ENCODE results near the gene TIMM17A. TPM values are rescaled to one million over a fixed set of nuclear protein-coding genes. Genes with fewer than 3 reads are reported as not detected.
A peak's percentile ranks its signal among the peaks of the same experiment; 100 is the strongest.

The TIMM17A gene
- total RNA-seq, 1 experiment from 2014 or later: 108 TPM

DNA sequence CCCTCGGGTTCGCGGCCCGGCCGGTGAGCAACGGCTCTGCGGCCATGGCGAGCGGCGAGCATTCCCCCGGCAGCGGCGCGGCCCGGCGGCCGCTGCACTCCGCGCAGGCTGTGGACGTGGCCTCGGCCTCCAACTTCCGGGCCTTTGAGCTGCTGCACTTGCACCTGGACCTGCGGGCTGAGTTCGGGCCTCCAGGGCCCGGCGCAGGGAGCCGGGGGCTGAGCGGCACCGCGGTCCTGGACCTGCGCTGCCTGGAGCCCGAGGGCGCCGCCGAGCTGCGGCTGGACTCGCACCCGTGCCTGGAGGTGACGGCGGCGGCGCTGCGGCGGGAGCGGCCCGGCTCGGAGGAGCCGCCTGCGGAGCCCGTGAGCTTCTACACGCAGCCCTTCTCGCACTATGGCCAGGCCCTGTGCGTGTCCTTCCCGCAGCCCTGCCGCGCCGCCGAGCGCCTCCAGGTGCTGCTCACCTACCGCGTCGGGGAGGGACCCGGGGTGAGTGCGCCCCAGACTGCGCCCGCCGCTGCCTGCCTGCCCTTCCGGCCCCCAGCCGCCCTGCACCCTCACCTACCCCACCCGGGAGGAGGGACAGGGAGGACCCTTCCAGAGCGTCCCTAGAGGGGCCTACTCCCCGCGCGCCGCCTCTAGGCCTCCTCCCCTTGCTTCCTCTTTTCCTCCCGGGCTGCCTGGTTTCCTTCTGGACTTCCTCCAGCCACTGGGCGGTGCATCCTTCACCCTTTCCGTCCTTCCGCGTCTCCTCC lies 27.5 kb downstream of the TIMM17A start, which contains the start of gene RNPEP:
TSS of gene RNPEP (plus strand) at position 26 of the 757 bp plus-strand sequence. CDS start at position 45, 19 bp downstream.
- no peaks in the 10 kb centered on the region for H3K27me3 ChIP-seq (replicated peaks)
- H3K4me1 ChIP-seq (replicated peaks): peaks cover 13% of the 10 kb centered on the region
- H3K4me3 ChIP-seq: peak within 1 kb of the TSS; percentile 99
- peak within 1 kb of the TSS; percentile 73 for H3K27ac ChIP-seq
- peaks cover 27% of the 10 kb centered on the region for H3K36me3 ChIP-seq
- H3K9me3 ChIP-seq (replicated peaks): no peaks in the 10 kb centered on the region
- peak; percentile 79 to 81 for DNase-seq (ENCODE audit: low read depth in 1 of 2, low spot score in 2 of 2)

DNA sequence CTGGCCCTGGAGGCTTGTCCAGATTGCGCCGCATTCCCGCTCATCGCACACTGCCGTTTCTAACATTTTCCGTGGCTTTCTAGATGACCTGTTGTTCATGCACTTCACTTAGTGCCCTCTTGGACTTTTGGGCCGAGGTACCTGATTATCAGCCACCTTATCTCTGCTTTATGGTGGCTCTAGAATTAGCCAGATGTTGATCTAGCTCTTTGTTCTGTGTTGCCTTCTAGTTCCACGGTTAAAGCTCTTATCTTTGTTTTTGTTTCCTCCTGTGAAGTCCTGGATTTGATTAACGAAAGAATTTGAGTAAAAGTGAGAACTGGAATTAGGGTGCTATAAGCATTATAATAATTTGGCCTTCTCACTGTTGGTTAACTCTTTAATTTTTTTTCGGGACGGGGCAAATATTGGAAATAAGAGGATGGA lies 28.1 kb downstream of the TIMM17A start:
- Histone ChIP-seq H3K9me3 (replicated peaks) (no peaks in the 10 kb centered on the region), H3K27ac (peak overlapping the region; percentile 73), H3K4me3 (peak overlapping the region; percentile 99), H3K4me1 (replicated peaks) (peaks cover 13% of the 10 kb centered on the region), H3K36me3 (peaks cover 27% of the 10 kb centered on the region), H3K27me3 (replicated peaks) (no peaks in the 10 kb centered on the region)
- DNase-seq (ENCODE audit: low read depth in 1 of 2, low spot score in 2 of 2): no peak

DNA sequence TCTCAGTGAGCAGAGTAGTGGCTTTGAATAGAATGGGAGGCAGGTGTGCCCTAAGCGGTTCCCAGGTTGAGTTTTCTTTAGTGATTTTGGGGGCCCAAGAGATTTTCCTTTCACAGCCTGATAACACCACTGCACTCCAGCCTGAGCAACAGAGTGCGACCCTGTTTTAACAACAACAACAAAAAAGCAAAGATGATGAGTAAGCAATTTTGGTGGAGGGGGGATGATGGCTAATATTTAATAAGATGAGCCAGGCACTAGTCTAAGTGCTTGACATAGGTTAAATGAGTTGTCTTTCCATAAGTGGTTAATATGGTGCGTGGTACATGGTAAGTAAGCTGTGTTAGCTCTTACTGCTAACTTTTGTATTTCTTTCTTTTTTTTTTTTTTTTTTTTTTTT lies 29.1 kb downstream of the TIMM17A start:
- Histone ChIP-seq H3K4me3 (no peak overlapping the region), H3K4me1 (replicated peaks) (peaks cover 13% of the 10 kb centered on the region), H3K36me3 (peaks cover 37% of the 10 kb centered on the region), H3K9me3 (replicated peaks) (no peaks in the 10 kb centered on the region), H3K27me3 (replicated peaks) (no peaks in the 10 kb centered on the region), H3K27ac (no peak overlapping the region)
- DNase-seq (ENCODE audit: low read depth in 1 of 2, low spot score in 2 of 2): no peak

DNA sequence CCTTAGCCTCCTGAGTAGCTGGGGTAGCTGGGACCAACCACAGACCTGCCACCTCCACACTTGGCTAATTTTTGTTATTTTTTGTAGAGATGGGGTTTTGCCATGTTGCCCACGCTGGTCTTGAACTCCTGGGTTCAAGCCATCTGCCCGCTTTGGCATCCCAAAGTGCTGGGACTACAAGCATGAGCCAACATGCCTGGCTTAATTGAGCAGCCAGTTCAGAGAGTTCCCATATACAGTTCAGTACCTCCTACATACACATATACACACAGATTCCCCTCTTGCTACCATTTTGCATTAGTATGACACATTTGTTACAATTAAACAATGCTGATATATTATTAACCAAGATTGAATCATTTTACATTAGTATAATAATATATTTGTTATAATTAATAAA lies 30.1 kb downstream of the TIMM17A start:
- H3K4me3 ChIP-seq: no peak overlapping the region
- peaks cover 46% of the 10 kb centered on the region for H3K36me3 ChIP-seq
- no peak overlapping the region for H3K27ac ChIP-seq
- H3K4me1 ChIP-seq (replicated peaks): peaks cover 13% of the 10 kb centered on the region
- no peak for DNase-seq (ENCODE audit: low read depth in 1 of 2, low spot score in 2 of 2)
- no peaks in the 10 kb centered on the region for H3K27me3 ChIP-seq (replicated peaks)
- H3K9me3 ChIP-seq (replicated peaks): no peaks in the 10 kb centered on the region

DNA sequence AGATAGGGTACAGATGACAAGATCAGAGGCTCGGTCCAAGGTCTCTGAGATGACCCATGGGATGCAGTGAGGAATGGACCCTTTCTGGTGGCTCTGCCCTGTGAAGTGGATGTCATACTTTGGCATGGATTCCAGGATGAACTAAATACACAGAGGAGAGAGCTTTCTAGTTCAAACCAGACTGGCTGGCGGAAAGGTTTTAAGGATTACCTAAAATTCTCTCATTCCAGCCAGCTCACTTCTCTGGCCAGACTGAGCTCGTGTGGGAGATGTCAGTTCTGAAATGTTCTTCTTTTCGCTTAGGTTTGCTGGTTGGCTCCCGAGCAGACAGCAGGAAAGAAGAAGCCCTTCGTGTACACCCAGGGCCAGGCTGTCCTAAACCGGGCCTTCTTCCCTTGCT lies 33.3 kb downstream of the TIMM17A start:
- H3K27me3 ChIP-seq (replicated peaks): no peaks in the 10 kb centered on the region
- no peak for DNase-seq (ENCODE audit: low read depth in 1 of 2, low spot score in 2 of 2)
- H3K9me3 ChIP-seq (replicated peaks): no peaks in the 10 kb centered on the region
- H3K4me3 ChIP-seq: no peak overlapping the region
- no peak overlapping the region for H3K27ac ChIP-seq
- peaks cover 5% of the 10 kb centered on the region for H3K4me1 ChIP-seq (replicated peaks)
- H3K36me3 ChIP-seq: peaks cover 65% of the 10 kb centered on the region

DNA sequence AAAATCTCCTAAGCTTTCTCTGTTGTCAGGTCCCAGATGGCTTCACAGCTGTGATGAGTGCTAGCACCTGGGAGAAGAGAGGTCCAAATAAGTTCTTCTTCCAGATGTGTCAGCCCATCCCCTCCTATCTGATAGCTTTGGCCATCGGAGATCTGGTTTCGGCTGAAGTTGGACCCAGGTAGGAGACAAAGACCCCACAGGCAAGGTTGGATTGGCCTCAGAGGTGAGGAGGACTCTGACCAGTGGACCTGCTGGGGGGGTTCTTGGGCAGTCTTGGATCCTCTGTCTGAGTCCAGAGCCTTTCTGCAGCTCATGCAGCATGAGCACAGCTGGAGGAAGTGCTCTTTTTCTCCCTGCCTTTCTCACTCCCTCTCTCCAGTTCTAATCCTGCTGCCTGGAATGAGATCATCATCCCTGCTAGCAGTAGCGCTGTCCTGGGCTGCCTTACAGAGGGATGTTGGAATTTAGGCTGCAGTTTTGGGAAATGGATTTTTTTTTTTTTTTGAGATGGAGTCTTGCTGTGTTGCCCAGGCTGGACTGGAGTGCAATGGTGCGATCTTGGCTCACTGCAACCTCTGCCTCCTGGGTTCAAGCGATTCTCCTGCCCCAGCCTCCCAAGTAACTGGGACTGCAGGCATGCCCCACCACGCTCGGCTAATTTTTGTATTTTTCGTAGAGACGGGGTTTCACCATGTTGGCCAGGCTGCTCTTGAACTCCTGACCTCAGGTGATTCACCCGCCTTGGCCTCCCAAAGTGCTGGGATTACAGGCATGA lies 34.2 kb downstream of the TIMM17A start:
- Histone ChIP-seq H3K27ac (no peak overlapping the region), H3K36me3 (peaks cover 60% of the 10 kb centered on the region), H3K9me3 (replicated peaks) (no peaks in the 10 kb centered on the region), H3K27me3 (replicated peaks) (no peaks in the 10 kb centered on the region), H3K4me3 (no peak overlapping the region), H3K4me1 (replicated peaks) (no peaks in the 10 kb centered on the region)
- no peak for DNase-seq (ENCODE audit: low read depth in 1 of 2, low spot score in 2 of 2)

DNA sequence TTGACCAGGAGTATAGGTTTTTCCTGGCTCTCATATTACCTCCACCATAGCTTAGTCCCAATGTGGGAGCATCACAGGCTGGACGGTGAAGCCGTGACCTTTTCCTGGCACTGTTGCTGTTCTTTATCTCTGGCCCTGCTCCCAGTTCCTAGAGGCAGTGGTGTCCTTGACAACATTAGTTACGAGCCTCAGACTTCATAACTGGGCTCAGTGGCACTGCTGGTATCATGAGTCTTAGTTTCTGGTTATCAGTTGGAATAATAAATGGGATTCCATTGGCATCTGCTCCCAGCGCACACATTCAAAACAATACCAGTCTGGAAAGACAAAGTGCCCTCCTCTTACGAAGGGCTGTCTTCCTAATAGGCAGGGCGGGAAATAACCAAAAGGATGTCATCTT lies 35.1 kb downstream of the TIMM17A start:
- Histone ChIP-seq H3K27ac (no peak overlapping the region), H3K9me3 (replicated peaks) (no peaks in the 10 kb centered on the region), H3K4me3 (no peak overlapping the region), H3K27me3 (replicated peaks) (no peaks in the 10 kb centered on the region), H3K4me1 (replicated peaks) (no peaks in the 10 kb centered on the region), H3K36me3 (peaks cover 63% of the 10 kb centered on the region)
- DNase-seq (ENCODE audit: low read depth in 1 of 2, low spot score in 2 of 2): no peak

DNA sequence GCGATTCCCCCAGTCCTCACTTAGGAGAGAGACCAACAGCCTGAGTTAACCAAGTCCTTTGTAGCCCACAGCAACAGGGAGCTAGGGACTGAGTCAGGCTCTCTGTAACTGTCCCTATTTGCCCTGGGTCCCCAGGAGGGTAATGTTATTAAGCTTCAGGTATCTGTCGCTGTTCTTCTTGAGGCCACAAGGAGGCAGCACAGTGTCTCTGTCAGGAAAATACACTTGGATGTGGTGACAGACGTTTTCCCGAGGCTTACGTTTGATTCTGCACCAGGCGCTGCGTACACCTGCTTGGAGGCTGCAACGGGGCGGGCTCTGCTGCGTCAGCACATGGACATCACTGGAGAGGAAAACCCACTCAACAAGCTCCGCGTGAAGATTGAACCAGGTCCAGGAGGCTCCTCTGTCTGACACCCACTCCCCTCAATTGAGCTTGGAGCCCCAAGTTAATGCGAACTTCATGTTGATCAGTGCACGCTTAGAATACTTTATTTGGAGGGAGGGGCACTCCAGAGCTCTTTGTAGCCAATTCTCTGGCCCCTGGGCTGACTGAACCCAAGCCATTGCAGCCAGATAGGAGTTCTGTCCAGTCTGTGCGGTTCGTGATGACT lies 44.4 kb downstream of the TIMM17A start:
- no peak for DNase-seq (ENCODE audit: low read depth in 1 of 2, low spot score in 2 of 2)
- Histone ChIP-seq H3K4me1 (replicated peaks) (no peaks in the 10 kb centered on the region), H3K4me3 (no peak overlapping the region), H3K27ac (no peak overlapping the region), H3K27me3 (replicated peaks) (no peaks in the 10 kb centered on the region), H3K36me3 (peaks cover 72% of the 10 kb centered on the region), H3K9me3 (replicated peaks) (no peaks in the 10 kb centered on the region)

DNA sequence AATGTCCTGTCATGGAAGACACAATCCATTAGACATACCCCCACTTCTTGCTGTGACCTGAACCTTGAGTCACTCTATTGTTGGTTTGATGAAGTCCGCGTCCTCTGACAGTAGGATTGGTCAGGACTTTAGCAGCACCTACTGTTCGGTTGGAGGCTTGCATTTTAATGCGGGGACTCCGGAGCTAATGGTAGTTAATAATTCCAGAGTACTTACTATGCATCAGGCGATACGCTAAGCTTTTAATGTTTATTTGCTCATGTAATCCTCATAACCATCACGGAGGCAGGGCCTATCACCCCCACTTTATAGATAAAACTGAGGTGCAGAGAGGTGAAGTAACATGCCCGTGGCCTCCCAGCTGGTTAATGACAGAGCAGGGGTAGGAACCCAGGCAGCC lies 47.2 kb downstream of the TIMM17A start:
- peaks cover 72% of the 10 kb centered on the region for H3K36me3 ChIP-seq
- H3K4me3 ChIP-seq: no peak overlapping the region
- no peak for DNase-seq (ENCODE audit: low read depth in 1 of 2, low spot score in 2 of 2)
- H3K9me3 ChIP-seq (replicated peaks): no peaks in the 10 kb centered on the region
- H3K27me3 ChIP-seq (replicated peaks): no peaks in the 10 kb centered on the region
- H3K4me1 ChIP-seq (replicated peaks): peaks cover 6% of the 10 kb centered on the region; the same call in 1 of the 2 replicates
- no peak overlapping the region for H3K27ac ChIP-seq

DNA sequence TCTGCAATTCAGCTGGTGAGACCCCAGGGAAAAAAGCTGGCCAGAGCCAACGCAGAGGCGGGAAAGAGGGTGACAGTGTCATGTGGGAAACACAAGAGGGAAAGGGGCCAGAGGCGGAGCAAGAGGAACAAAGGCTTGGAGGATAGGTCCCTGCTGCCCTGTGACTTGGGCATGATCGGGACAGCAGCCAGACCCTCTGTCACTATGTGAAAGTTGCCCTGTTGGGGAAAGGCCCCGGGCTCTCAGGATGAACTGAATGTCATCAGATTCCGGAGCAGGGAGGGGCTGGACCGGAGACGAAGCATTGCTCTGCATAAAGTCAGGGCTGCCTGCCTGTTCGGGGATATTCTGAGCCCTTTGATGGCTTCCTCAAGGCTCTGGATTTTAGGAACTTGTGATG lies 49.4 kb downstream of the TIMM17A start:
- peaks cover 14% of the 10 kb centered on the region for H3K4me1 ChIP-seq (replicated peaks)
- no peaks in the 10 kb centered on the region for H3K9me3 ChIP-seq (replicated peaks)
- no peak overlapping the region for H3K27ac ChIP-seq
- no peak overlapping the region for H3K4me3 ChIP-seq
- H3K36me3 ChIP-seq: peaks cover 68% of the 10 kb centered on the region
- DNase-seq (ENCODE audit: low read depth in 1 of 2, low spot score in 2 of 2): no peak
- H3K27me3 ChIP-seq (replicated peaks): no peaks in the 10 kb centered on the region

DNA sequence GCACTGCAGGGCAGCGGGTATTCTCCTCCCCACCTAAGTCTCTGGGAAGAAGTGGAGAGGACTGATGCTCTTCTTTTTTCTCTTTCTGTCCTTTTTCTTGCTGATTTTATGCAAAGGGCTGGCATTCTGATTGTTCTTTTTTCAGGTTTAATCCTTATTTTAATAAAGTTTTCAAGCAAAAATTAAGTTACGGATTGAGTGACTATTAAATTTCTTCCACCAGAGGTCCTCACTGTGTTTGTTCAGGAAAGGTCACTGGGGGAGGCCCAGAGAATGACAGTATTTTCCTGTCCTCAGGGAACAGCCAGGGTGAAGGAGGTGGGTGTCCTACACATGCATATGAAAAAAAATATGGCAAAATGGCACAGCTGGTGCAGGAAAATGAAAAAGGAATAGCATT lies 50.7 kb downstream of the TIMM17A start:
- Histone ChIP-seq H3K36me3 (peaks cover 58% of the 10 kb centered on the region), H3K4me3 (no peak overlapping the region), H3K9me3 (replicated peaks) (no peaks in the 10 kb centered on the region), H3K27ac (no peak overlapping the region), H3K4me1 (replicated peaks) (peaks cover 22% of the 10 kb centered on the region), H3K27me3 (replicated peaks) (no peaks in the 10 kb centered on the region)
- DNase-seq (ENCODE audit: low read depth in 1 of 2, low spot score in 2 of 2): peak in 1 of 2 experiments; percentile 50

DNA sequence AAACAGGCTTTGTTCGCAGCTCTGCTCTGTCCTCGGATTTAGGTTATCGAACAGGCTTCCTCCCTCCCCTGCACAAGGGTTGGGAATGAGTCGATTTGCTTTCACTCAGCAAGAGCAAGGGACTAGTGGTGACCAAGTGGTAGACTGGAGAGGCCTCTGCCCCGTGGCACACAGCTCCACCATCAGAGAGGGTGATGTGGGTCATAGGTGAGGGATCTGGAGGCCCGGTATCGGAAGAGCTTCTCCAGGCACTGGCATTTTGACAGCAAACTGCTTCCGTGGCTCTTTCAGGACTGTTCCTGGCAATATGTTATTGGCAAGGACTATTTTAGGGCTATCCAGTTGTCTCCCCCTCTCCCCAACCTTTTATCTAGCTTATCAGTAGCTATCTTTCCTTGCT lies 52.0 kb downstream of the TIMM17A start:
- Histone ChIP-seq H3K27me3 (replicated peaks) (no peaks in the 10 kb centered on the region), H3K27ac (no peak overlapping the region), H3K9me3 (replicated peaks) (no peaks in the 10 kb centered on the region), H3K4me3 (no peak overlapping the region), H3K36me3 (peaks cover 46% of the 10 kb centered on the region), H3K4me1 (replicated peaks) (peaks cover 22% of the 10 kb centered on the region)
- no peak for DNase-seq (ENCODE audit: low read depth in 1 of 2, low spot score in 2 of 2)

DNA sequence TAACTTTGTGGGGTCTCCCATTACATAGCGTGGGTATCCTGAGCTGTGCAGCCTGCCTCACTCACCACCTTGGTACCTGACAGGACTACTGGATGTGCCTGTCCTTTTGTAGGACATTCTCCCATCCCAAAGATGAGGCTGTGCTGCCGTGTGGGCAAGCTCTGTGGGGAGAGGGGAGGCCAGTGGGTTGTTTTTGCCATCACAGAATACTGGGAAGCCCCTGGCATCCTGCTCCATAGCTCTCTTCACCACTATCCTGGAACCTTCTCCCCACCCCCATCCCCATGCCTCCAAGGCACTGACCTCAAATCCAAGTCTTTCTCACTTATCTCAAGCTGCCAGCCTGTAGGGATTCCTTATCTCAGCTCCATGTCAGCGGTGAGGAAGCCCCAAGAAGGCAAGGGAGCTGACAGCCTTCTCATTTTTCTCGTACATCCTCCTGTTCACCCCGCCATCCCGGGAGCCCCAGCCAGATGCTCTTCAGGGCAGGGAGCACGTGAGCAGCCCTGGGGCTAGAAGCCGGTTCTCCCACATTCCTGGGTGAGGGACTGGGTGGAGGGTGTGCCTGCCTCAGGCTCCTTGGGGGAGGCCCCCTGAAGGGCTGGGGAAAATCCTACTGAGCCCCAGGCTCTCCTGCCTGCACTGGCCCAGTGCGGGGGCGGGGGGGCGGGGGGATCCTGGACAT lies 52.6 kb downstream of the TIMM17A start:
- H3K27me3 ChIP-seq (replicated peaks): no peaks in the 10 kb centered on the region
- H3K4me1 ChIP-seq (replicated peaks): peaks cover 22% of the 10 kb centered on the region
- no peak for DNase-seq (ENCODE audit: low read depth in 1 of 2, low spot score in 2 of 2)

More for the DNA sequence above, 52.6 kb downstream of the TIMM17A start:
- H3K4me3 ChIP-seq: no peak overlapping the region
- H3K36me3 ChIP-seq: peaks cover 40% of the 10 kb centered on the region
- H3K27ac ChIP-seq: no peak overlapping the region
- H3K9me3 ChIP-seq (replicated peaks): no peaks in the 10 kb centered on the region

All from SJSA1 (cell line).